GM13976 (cell line): ENCODE data around the gene EME1.
"Not testable (repeated sequence)": the region's sequence is repeated elsewhere in the genome, so short reads cannot be mapped to it uniquely, and the experiment has no call there.

Source experiments
- DNase-seq: peaks from one replicate; pipeline ENCODE4 v3.0.0; 2012; ENCODE audit warnings: low spot score
- in situ Hi-C: fragments of 300-500 bp; cut with MboI; formaldehyde crosslinking; loops from one replicate; pipeline ENCODE4 v1.12.0; 2022; ENCODE audit warnings: low sequenced_read_pairs, mixed read lengths, inconsistent platforms; ENCODE audit not compliant: unreplicated experiment
- TF ChIP-seq, protein P1 (sequence below): IDR thresholded peaks from 2 replicates; pipeline ENCODE4 v1.5.1; 2012; ENCODE audit warnings: borderline replicate concordance, mild to moderate bottlenecking; ENCODE audit not compliant: insufficient read depth; ENCODE audit errors: extremely low read depth, missing control alignments, control extremely low read depth

Gene EME1

GRCh38 chr17:50397919-50398285 is 24.9 kb downstream of the EME1 start:
- in situ Hi-C loops = no loop called here
- no peak for DNase-seq
- TF ChIP-seq, protein P1, sequence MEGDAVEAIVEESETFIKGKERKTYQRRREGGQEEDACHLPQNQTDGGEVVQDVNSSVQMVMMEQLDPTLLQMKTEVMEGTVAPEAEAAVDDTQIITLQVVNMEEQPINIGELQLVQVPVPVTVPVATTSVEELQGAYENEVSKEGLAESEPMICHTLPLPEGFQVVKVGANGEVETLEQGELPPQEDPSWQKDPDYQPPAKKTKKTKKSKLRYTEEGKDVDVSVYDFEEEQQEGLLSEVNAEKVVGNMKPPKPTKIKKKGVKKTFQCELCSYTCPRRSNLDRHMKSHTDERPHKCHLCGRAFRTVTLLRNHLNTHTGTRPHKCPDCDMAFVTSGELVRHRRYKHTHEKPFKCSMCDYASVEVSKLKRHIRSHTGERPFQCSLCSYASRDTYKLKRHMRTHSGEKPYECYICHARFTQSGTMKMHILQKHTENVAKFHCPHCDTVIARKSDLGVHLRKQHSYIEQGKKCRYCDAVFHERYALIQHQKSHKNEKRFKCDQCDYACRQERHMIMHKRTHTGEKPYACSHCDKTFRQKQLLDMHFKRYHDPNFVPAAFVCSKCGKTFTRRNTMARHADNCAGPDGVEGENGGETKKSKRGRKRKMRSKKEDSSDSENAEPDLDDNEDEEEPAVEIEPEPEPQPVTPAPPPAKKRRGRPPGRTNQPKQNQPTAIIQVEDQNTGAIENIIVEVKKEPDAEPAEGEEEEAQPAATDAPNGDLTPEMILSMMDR = no peak

DNA sequence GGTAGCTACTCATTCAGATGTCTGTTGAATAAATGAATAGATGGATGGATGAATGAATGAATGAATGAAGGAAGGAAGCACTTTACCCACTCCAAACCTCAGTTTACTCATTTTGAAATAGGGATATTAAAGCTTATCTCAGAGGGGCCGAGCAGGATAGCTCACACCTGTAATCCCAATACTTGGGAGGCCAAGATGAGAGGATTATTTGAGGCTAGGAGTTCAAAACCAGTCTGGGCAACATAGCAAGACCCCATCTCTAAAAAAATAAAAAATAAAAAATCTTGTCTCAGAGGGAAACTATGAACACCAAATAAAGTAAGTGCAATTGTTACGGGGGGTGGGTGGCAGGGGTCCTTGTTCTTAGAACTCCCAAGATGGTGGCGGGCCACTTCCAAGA is 25.6 kb downstream of the EME1 start:
- in situ Hi-C loops, DNase-seq: not testable (repeated sequence)

- in situ Hi-C loops, DNase-seq: not testable (repeated sequence)
These were observed 26.6 kb downstream of the EME1 start for GRCh38 chr17:50399591-50399990.

GRCh38 chr17:50405351-50405750 is 32.3 kb downstream of the EME1 start:
- DNase-seq, in situ Hi-C loops: not testable (repeated sequence)

- TF ChIP-seq, protein P1 = no peak
- in situ Hi-C loops = no loop called here
- DNase-seq = no peak
These were observed 33.5 kb downstream of the EME1 start for GRCh38 chr17:50406578-50406977.

DNA sequence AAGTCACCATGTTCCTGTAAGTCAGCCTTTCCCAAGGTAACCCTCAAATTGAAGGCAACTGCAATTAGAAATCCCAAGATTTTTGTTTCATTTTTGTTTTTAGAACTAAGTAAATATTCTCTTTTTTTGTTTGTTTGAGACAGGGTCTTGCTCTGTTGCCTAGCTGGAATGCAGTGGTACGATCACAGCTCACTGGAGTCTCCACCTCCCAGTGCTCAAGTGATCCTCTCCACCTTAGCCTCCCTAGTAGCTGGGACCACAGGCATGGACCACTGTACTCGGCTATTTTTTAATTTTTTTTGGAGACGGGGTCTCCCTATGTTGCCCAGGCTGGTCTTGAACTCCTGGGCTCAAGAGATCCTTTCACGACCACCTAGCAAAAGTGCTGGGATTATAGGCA is 34.9 kb downstream of the EME1 start:
- TF ChIP-seq, protein P1 = no peak
- in situ Hi-C loops = no loop called here
- DNase-seq = no peak

DNA sequence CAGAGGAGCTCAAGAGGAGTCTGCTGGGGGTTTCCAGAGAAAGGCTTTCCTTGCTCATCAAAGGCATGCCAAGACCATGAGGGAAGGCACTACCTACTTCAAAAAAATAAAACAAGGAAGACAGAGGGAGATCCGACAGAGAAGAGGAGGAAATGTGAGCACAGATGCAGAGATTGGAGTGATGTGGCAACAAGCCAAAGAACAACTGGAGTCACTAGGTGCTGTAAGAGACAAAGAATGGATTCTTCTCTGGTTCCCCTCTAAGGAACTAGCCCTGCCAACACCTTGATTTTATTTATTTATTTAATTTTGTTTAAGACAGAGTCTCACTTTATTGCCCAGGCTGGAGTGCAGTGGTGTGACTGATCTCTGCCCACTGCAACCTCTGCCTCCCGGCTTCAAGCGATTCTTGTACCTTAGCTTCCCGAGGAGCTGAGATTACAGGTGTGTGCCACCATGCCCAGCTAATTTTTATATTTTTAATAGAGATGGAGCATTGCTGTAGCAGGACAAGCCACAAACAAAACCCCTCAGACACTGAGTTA is 39.2 kb downstream of the EME1 start:
- in situ Hi-C loops = no loop called here
- TF ChIP-seq, protein P1 = no peak
- no peak for DNase-seq

GRCh38 chr17:50414808-50415207 is 41.8 kb downstream of the EME1 start:
- TF ChIP-seq, protein P1 = no peak
- in situ Hi-C loops = no loop called here
- DNase-seq = no peak

GRCh38 chr17:50419577-50419976 is 46.5 kb downstream of the EME1 start:
- in situ Hi-C loops, DNase-seq: not testable (repeated sequence)
